Coronary artery (tissue), 2 donors: ENCODE measurements around the gene BPGM.

Experiments used
- DNase-seq: peaks from one replicate; pipeline ENCODE4 v3.0.0-alpha.2; 2017; ENCODE audit warnings: low spot score
- H3K27ac ChIP-seq, 2 donors: fragments of 200-600 bp; sonication (generic); one replicate each; pipeline ENCODE4 v1.5.1; 2016 to 2019
- H3K4me3 ChIP-seq: fragments of 200-600 bp; sonication (generic); 2 replicates; pipeline ENCODE4 v1.5.1; 2016; ENCODE audit warnings: mild to moderate bottlenecking, moderate library complexity
- TF ChIP-seq, protein P1 (sequence below): fragments of 200-600 bp; sonication (generic); IDR thresholded peaks from one replicate; pipeline ENCODE4 v1.5.1; 2019; ENCODE audit warnings: antibody characterized with exemption

BPGM gene

GRCh38 chr7:134724606-134725005 is 78.0 kb downstream of the BPGM start:
- Histone ChIP-seq H3K27ac (peak overlapping the region; percentile 30 to 78), H3K4me3 (no peak overlapping the region)
- no peak for DNase-seq
- TF ChIP-seq, protein P1, sequence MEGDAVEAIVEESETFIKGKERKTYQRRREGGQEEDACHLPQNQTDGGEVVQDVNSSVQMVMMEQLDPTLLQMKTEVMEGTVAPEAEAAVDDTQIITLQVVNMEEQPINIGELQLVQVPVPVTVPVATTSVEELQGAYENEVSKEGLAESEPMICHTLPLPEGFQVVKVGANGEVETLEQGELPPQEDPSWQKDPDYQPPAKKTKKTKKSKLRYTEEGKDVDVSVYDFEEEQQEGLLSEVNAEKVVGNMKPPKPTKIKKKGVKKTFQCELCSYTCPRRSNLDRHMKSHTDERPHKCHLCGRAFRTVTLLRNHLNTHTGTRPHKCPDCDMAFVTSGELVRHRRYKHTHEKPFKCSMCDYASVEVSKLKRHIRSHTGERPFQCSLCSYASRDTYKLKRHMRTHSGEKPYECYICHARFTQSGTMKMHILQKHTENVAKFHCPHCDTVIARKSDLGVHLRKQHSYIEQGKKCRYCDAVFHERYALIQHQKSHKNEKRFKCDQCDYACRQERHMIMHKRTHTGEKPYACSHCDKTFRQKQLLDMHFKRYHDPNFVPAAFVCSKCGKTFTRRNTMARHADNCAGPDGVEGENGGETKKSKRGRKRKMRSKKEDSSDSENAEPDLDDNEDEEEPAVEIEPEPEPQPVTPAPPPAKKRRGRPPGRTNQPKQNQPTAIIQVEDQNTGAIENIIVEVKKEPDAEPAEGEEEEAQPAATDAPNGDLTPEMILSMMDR, result no peak

DNA sequence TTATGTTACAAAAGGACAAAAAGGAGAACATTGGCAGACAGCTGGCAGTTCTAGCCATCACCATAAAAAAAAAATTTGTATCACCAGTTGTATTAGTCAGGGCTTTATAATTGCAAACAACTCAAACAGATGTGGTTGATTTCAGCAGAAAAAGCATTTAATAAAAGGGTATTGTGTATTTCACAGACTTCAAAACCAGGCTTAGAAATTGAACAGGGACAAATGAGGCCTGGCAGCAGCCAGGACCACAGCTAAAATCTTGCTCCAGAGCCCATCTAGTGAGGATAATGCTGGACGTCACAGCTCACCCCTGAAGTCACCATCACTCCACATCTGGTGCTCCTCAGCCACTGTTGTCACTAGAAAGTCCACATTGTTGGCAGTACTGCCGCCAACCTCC is 79.9 kb downstream of the BPGM start:
- DNase-seq, result no peak
- H3K4me3 ChIP-seq, result no peak overlapping the region
- peak overlapping the region; percentile 84 to 92 for H3K27ac ChIP-seq
- TF ChIP-seq, protein P1, result no peak

DNA sequence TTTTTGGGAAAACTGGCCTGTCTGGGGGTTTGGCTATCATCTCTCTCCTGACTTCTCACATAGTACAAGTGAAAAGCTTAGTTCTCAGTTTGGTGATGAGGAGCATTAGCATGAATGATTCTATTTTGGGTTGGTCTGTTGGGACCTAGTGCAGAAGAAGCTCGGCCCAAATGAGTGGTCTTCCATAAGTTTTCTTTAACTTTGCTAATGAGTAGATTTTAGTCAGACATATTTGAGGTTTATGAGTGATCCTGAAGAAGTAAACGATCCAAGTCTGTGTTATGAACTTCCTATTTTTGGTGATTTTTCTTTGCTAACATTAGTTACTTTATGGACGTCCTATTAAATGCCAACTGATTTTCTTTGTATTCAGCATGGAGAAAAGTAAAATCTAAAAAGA is 81.1 kb downstream of the BPGM start:
- Histone ChIP-seq H3K4me3 (no peak overlapping the region), H3K27ac (peak overlapping the region; percentile 84 to 92)
- TF ChIP-seq, protein P1, result no peak
- DNase-seq, result no peak
